AG09319 (cell line): ENCODE measurements around the gene JAZF1.

Experiments used
- DNase-seq: peaks from one replicate; pipeline ENCODE4 v3.0.0-alpha.2; 2010; ENCODE audit warnings: low read depth; ENCODE audit errors: extremely low read depth
- TF ChIP-seq, protein P1 (sequence below): IDR thresholded peaks from 2 replicates; pipeline ENCODE4 v1.5.1; 2011; ENCODE audit warnings: low read depth, mild to moderate bottlenecking, inconsistent platforms, low read length, moderate library complexity

Gene JAZF1

DNA sequence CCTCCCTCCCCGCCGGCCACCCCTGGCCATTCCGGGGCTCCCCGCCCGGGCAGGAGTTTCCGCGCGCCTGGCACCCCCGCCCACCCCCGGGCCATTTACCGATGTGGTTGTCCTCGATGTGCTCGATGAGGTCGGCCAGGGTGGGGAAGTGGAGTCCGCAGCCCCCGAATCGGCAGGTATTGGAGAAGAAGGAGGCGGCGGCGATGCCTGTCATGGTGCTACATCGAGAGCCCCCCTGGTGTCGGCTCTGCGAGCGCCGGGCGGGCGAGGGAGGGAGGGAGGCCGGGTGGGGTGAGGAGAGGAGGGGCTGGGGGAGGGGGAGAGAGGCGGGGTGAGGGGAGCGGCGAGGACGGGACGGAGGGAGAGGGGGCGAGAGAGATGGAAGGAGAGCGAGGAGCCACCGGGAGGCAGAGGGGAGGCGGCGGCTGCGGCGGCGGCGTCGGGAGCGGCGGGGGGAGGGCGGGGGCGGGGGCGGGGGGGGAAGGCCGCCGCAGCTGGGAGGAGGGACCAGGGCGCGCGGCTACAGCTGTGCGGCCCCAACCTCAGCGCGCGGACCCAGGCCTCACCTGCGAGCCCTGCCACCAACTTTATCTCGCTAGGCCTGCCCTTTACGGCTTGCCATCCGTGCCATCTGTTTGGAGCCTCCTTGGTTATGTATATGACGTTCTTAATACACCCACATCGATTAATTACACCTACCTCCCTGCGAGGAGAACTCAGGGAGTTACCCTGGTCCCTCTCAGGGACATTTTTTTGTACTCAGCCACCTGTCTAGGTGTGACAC, at the start of gene JAZF1:
TSS of gene JAZF1 (minus strand) at position 432 of the 784 bp plus-strand sequence.
- DNase-seq = peak; percentile 51
- TF ChIP-seq, protein P1, sequence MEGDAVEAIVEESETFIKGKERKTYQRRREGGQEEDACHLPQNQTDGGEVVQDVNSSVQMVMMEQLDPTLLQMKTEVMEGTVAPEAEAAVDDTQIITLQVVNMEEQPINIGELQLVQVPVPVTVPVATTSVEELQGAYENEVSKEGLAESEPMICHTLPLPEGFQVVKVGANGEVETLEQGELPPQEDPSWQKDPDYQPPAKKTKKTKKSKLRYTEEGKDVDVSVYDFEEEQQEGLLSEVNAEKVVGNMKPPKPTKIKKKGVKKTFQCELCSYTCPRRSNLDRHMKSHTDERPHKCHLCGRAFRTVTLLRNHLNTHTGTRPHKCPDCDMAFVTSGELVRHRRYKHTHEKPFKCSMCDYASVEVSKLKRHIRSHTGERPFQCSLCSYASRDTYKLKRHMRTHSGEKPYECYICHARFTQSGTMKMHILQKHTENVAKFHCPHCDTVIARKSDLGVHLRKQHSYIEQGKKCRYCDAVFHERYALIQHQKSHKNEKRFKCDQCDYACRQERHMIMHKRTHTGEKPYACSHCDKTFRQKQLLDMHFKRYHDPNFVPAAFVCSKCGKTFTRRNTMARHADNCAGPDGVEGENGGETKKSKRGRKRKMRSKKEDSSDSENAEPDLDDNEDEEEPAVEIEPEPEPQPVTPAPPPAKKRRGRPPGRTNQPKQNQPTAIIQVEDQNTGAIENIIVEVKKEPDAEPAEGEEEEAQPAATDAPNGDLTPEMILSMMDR = no peak

DNA sequence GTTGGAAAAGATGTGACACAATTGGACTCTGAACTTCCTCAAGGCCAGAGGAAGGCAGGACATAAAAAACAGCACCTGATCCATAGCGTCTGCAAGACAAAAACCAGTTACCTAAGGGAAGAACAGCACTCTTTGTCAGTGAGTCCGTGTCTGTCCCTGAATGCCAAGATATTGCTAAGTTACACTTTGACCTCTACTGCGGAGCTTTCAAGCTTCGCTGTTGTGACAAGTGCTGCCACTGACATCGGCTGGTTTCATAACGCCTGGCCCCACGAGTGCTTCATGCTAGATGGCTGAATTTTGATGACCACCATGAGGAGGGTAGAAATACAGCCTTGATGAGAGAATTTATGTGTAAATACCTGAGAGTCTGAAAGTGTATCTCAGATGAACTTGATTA, 49.7 kb upstream of the JAZF1 start:
- TF ChIP-seq, protein P1 = no peak
- no peak for DNase-seq

DNA sequence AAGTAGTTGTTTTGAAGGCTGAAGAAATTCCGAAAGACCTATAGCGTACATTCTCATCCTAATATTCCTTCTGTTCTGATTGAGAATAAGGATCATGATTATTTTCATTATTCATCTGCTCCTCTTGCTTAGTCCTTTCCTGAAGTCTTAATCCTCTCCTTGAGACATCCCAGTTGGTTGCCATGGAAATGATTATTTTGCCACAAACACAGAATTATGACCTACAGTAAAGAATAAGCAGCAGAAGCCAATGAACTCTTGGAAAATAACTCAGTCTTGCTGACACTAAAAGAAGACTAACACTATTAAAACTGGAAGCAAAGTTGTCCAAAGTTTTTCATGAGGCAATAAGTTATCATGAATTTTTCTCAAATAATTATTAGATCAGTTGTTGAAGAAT, 47.8 kb upstream of the JAZF1 start:
- no peak for DNase-seq
- TF ChIP-seq, protein P1 = no peak

DNA sequence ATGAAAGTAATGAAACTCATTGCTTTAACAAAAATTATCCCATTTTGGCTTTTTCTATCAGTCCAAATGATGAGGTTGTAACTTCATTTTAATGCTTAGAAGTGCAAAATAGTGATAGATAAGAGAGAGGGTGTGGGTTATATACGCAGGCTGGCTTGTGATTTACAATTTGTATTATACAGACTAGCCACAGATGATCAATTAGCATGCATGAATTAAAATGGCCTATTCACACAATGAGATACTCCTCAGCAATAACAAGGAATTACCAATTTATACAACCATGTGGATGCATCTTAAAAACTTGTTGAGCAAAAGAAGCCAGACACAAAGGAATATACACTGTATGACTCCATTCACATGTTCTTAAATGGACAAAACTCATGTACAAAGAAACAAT, 45.4 kb upstream of the JAZF1 start:
- TF ChIP-seq, protein P1 = no peak
- no peak for DNase-seq

DNA sequence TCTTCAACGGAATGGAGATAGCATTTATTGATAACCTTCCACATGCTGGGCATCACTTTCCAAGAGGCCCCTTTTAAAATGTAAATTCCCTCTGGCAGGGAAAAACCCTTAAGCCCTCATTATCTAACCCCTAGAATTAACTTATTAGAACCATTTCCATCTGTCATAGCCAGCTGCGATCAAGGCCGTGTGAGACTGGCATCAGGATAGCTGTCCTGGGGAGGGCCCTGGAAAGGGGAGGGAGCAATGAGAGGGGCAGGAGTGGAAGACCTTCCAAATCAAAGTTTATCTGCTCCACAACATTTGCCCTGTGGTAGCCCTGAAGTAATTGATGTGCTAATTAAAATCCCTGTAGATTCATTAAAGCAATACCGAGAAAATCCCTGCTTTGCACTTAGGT, 45.0 kb upstream of the JAZF1 start:
- DNase-seq = no peak
- TF ChIP-seq, protein P1 = no peak

DNA sequence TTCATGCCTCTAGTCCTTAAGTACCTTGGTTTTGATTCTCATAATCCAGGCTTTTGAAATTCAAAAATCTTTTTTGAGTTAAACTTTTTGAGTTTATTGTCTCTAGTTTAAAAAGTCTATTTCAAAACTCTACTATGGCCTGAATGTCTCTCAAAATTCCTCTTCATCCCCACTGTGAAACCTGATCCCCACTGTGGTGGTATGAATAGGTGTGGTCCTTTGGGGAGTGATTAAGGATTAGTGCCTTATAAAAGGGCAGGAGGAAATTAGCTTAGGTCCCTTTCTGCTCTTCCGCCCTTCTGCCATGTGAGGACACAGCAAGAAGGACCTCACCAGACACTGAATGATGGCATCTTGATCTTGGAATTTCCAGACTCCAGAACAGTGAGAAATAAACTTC, 44.1 kb upstream of the JAZF1 start:
- no peak for DNase-seq
- TF ChIP-seq, protein P1 = no peak

DNA sequence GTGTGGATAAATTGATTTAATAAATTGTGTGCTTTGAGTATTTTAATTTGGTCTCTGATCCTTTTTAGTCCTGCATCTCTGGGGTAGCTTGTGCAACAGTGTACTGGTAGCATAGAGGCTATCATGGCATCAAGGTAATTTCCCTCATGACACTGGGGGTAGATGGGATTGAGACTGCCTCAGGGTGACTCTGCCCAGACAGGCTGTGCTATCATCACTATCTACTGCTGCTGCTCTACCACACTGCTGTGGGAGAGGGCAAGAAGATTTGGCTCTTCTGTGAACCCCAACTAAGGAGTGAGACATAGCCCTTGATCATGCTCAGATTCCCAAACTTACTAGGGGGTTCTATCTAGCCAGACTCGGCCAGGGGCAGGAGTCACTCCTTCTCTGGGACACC, 43.6 kb upstream of the JAZF1 start:
- TF ChIP-seq, protein P1 = no peak

More for the DNA sequence above, 43.6 kb upstream of the JAZF1 start:
- no peak for DNase-seq
